HEK293 (cell line): ENCODE data around the gene PON1.

Source experiments
- KLF8 ChIP-seq: fragments of 450-650 bp; formaldehyde crosslinking; IDR thresholded peaks from 2 replicates; pipeline ENCODE4 v1.5.1; 2016; ENCODE audit warnings: missing biosample characterization, missing genetic modification characterization
- MEIS1 ChIP-seq: sonication (generic); formaldehyde crosslinking; IDR thresholded peaks from 2 replicates; pipeline ENCODE4 v1.8.1; 2022; ENCODE audit warnings: missing genetic modification reagents, mild to moderate bottlenecking, borderline replicate concordance
- ZBTB7A ChIP-seq: fragments of 450-650 bp; formaldehyde crosslinking; IDR thresholded peaks from 2 replicates; pipeline ENCODE4 v1.5.1; 2016; ENCODE audit warnings: low read depth, missing biosample characterization, missing genetic modification characterization
- ZNF211 ChIP-seq: fragments of 450-650 bp; formaldehyde crosslinking; IDR thresholded peaks from 2 replicates; pipeline ENCODE4 v1.5.1; 2016; ENCODE audit warnings: low read depth, missing biosample characterization, missing genetic modification characterization
- ZNF335 ChIP-seq: fragments of 450-650 bp; formaldehyde crosslinking; conservative IDR thresholded peaks from 2 replicates; pipeline ENCODE4 v1.5.1; 2016; ENCODE audit warnings: missing biosample characterization, missing genetic modification characterization
- ZNF549 ChIP-seq: fragments of 450-650 bp; IDR thresholded peaks from 2 replicates; pipeline ENCODE4 v1.5.1; 2018; ENCODE audit warnings: missing biosample characterization, missing genetic modification characterization, mild to moderate bottlenecking, inconsistent platforms, moderate library complexity
- ZNF561 ChIP-seq: fragments of 450-650 bp; IDR thresholded peaks from 2 replicates; pipeline ENCODE4 v1.5.1; 2018; ENCODE audit warnings: missing biosample characterization, missing genetic modification characterization, borderline replicate concordance
- ZNF624 ChIP-seq: fragments of 450-650 bp; formaldehyde crosslinking; IDR thresholded peaks from 2 replicates; pipeline ENCODE4 v1.5.1; 2017; ENCODE audit warnings: missing biosample characterization, missing genetic modification characterization
- ZNF792 ChIP-seq: fragments of 450-650 bp; formaldehyde crosslinking; IDR thresholded peaks from 2 replicates; pipeline ENCODE4 v1.5.1; 2016; ENCODE audit warnings: missing biosample characterization, missing genetic modification characterization
- TF ChIP-seq, protein P1 (sequence below): fragments of 450-650 bp; formaldehyde crosslinking; IDR thresholded peaks from 2 replicates; pipeline ENCODE4 v1.5.1; 2016; ENCODE audit warnings: missing biosample characterization, missing genetic modification characterization
- TF ChIP-seq, protein P2 (sequence below): fragments of 450-650 bp; formaldehyde crosslinking; IDR thresholded peaks from 2 replicates; pipeline ENCODE4 v1.5.1; 2016; ENCODE audit warnings: missing biosample characterization, missing genetic modification characterization
- TF ChIP-seq, protein P3 (sequence below): fragments of 450-650 bp; formaldehyde crosslinking; IDR thresholded peaks from 2 replicates; pipeline ENCODE4 v1.5.1; 2016; ENCODE audit warnings: missing biosample characterization, missing genetic modification characterization
- TF ChIP-seq, protein P4 (sequence below): fragments of 450-650 bp; formaldehyde crosslinking; IDR thresholded peaks from 2 replicates; pipeline ENCODE4 v1.5.1; 2017; ENCODE audit warnings: missing biosample characterization, missing genetic modification characterization
- TF ChIP-seq, protein P5 (sequence below): sonication (generic); formaldehyde crosslinking; IDR thresholded peaks from 2 replicates; pipeline ENCODE4 v1.8.1; 2022; ENCODE audit warnings: mild to moderate bottlenecking, moderate library complexity, missing genetic modification reagents

DNA sequence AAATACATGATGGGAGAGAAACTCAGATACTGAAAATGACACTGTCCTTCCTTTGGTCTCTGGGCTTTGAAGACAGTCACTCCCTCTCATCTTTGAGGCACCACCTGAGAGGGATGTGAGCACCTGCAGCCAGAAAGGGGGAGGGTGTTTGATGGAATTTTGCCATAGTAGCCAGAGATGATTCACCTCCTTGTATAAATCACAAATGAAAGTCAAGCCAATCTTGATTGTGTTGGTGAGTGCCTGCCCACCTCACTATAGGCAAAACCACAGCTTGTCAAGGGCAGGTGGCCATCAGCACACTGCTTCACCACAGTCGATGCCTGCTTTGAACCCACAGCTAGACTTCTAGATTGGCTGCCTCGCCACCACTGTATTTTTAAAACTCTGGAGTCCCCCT is 48.2 kb downstream of the PON1 start:
- TF ChIP-seq, protein P1, sequence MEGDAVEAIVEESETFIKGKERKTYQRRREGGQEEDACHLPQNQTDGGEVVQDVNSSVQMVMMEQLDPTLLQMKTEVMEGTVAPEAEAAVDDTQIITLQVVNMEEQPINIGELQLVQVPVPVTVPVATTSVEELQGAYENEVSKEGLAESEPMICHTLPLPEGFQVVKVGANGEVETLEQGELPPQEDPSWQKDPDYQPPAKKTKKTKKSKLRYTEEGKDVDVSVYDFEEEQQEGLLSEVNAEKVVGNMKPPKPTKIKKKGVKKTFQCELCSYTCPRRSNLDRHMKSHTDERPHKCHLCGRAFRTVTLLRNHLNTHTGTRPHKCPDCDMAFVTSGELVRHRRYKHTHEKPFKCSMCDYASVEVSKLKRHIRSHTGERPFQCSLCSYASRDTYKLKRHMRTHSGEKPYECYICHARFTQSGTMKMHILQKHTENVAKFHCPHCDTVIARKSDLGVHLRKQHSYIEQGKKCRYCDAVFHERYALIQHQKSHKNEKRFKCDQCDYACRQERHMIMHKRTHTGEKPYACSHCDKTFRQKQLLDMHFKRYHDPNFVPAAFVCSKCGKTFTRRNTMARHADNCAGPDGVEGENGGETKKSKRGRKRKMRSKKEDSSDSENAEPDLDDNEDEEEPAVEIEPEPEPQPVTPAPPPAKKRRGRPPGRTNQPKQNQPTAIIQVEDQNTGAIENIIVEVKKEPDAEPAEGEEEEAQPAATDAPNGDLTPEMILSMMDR (tag by site-specific recombination): no peak
- TF ChIP-seq ZNF211 (no peak), ZBTB7A (tag by site-specific recombination) (no peak), ZNF792 (tag by site-specific recombination) (no peak), KLF8 (tag by site-specific recombination) (no peak), ZNF335 (tag by site-specific recombination) (no peak), ZNF549 (tag by site-specific recombination) (no peak), MEIS1 (CRISPR knock-in tag) (no peak), ZNF561 (no peak), ZNF624 (tag by site-specific recombination) (no peak)
- TF ChIP-seq, protein P2, sequence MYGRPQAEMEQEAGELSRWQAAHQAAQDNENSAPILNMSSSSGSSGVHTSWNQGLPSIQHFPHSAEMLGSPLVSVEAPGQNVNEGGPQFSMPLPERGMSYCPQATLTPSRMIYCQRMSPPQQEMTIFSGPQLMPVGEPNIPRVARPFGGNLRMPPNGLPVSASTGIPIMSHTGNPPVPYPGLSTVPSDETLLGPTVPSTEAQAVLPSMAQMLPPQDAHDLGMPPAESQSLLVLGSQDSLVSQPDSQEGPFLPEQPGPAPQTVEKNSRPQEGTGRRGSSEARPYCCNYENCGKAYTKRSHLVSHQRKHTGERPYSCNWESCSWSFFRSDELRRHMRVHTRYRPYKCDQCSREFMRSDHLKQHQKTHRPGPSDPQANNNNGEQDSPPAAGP (tag by site-specific recombination): no peak
- TF ChIP-seq, protein P3, sequence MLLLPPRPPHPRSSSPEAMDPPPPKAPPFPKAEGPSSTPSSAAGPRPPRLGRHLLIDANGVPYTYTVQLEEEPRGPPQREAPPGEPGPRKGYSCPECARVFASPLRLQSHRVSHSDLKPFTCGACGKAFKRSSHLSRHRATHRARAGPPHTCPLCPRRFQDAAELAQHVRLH (tag by site-specific recombination): no peak
- TF ChIP-seq, protein P4, sequence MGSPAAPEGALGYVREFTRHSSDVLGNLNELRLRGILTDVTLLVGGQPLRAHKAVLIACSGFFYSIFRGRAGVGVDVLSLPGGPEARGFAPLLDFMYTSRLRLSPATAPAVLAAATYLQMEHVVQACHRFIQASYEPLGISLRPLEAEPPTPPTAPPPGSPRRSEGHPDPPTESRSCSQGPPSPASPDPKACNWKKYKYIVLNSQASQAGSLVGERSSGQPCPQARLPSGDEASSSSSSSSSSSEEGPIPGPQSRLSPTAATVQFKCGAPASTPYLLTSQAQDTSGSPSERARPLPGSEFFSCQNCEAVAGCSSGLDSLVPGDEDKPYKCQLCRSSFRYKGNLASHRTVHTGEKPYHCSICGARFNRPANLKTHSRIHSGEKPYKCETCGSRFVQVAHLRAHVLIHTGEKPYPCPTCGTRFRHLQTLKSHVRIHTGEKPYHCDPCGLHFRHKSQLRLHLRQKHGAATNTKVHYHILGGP: no peak
- TF ChIP-seq, protein P5, sequence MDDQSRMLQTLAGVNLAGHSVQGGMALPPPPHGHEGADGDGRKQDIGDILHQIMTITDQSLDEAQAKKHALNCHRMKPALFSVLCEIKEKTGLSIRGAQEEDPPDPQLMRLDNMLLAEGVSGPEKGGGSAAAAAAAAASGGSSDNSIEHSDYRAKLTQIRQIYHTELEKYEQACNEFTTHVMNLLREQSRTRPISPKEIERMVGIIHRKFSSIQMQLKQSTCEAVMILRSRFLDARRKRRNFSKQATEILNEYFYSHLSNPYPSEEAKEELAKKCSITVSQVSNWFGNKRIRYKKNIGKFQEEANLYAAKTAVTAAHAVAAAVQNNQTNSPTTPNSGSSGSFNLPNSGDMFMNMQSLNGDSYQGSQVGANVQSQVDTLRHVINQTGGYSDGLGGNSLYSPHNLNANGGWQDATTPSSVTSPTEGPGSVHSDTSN (CRISPR knock-in tag): no peak
